Psoas muscle (tissue), 8 donors: ENCODE data around the gene KCNE2. TPM values are rescaled to one million over a fixed set of nuclear protein-coding genes. Genes with fewer than 3 reads are reported as not detected.

Experiments
- ATAC-seq, 4 donors: fragments of 200-7000 bp; cut with Tn5 transposase; one replicate each; pipeline ENCODE4 v1.9.1; 2020; ENCODE audit warnings: moderate library complexity in 3 of 4, mild to moderate bottlenecking in 2 of 4
- DNase-seq, 2 donors: peaks; one replicate each; pipeline ENCODE4 v3.0.0-alpha.2; 2020
- H3K27ac ChIP-seq: fragments of 200-600 bp; one replicate; pipeline ENCODE4 v1.8.0; 2022
- H3K27me3 ChIP-seq, 3 donors: fragments of 200-600 bp in 1 of 3; one replicate each; pipeline versions ENCODE4 v1.6.1 to v1.8.0; 2013 to 2022; ENCODE audit warnings: low read length in 2 of 3, mild to moderate bottlenecking in 2 of 3, moderate library complexity in 1 of 3; ENCODE audit not compliant: insufficient read depth in 3 of 3
- H3K36me3 ChIP-seq, 2 donors: fragments of 200-600 bp in 1 of 2; one replicate each; pipeline versions ENCODE4 v1.6.1 to v1.8.0; 2013 to 2022; ENCODE audit warnings: low read depth in 1 of 2, mild to moderate bottlenecking in 1 of 2, moderate library complexity in 1 of 2; ENCODE audit not compliant: insufficient read depth in 1 of 2
- H3K4me1 ChIP-seq: fragments of 200-600 bp; one replicate; pipeline ENCODE4 v1.8.0; 2022
- H3K4me3 ChIP-seq: fragments of 200-600 bp; one replicate; pipeline ENCODE4 v1.8.0; 2022; ENCODE audit warnings: mild to moderate bottlenecking
- H3K9me3 ChIP-seq: fragments of 200-600 bp; one replicate; pipeline ENCODE4 v1.8.0; 2022
- CTCF ChIP-seq: fragments of 200-600 bp; IDR thresholded peaks from one replicate; pipeline ENCODE4 v1.8.0; 2022; ENCODE audit warnings: antibody characterized with exemption
- WGBS, 3 donors: extraction: QIAGEN DNeasy Blood & Tissue Kit; methylation state at CpG; one replicate each; pipeline versions ENCODE4 v1.1.6 to v1.1.7; 2013; 5-methylcytosine and 5-hydroxymethylcytosine counted together
- intact Hi-C, 2 donors: fragments of 100-400 bp; cut with DNase I; formaldehyde crosslinking; loops; one replicate each; pipeline versions ENCODE4 v1.11.0 to v1.14.2; 2022
- long read RNA-seq, 2 donors: library from polyadenylated mRNA; unstranded; transcript quantifications; one replicate each; pipeline ENCODE4 v2.0.0, GENCODE V29; 2021
- polyA plus RNA-seq, 3 donors: library from polyadenylated mRNA; stranded (reverse); fragments of 200-250 nt; gene quantifications; one replicate each; pipeline ENCODE4 v1.2.3, GENCODE V29; 2013
- total RNA-seq, 4 donors: library from RNA; stranded (reverse); fragmentation: NEBNext Ultra II Directional in 2 of 4; extraction: Animal tissue kit (Norgen Biotek cat#: 25700) in 2 of 4; gene quantifications; one replicate each; pipeline versions ENCODE4 v1.2.1 to v1.2.4, GENCODE V29; 2021 to 2023
- donor health status: healthy with polysubstance abuse.
- donor health status: DM: no; HTN: no; CAD: no; lungs with moderate emphysema.
- donor health status: Bipolar disorder and iron deficiency.
- donor health status: healthy.
- donor health status: DM: yes; HTN: yes; CAD: no.
- donor health status: DM: no; HTN: no; CAD: no.
- donor health status: DM: no; HTN: no; CAD: no.
- donor health status: DM: yes; HTN: yes; CAD: no.

The KCNE2 gene, protein sequence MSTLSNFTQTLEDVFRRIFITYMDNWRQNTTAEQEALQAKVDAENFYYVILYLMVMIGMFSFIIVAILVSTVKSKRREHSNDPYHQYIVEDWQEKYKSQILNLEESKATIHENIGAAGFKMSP
- total RNA-seq (under 1 TPM in 3 of 4 donors, not detected in 1; 0.40 to 0.44 (median 0.42) TPM), polyA plus RNA-seq (under 1 TPM; 0.12 to 0.95 (median 0.13) TPM)
- long read RNA-seq, donor 1, result 0 reads
- long read RNA-seq, donor 2, result 0 reads

DNA sequence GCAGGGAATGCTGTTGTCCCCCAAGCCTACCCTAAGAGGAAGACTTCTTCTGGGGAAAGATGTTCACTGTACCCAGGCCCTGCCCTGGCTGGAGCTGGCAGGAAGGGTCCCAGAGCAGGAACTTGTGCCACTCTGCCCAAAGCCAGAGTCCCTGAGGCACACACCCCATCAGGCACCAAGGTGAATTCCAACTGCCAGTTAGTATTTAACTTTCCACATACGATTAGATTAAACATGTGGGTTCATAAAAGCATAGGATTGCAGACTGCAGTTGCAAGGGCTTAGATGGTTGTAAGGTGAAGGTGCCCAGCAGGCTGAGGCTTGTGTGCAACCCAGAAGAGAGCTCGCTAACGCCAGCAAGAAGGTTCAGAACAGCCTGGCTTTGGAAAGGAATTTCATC, at the start of gene KCNE2:
KCNE2 (plus strand) TSS at position 274 of the 400 bp plus-strand sequence. CDS start 6,473 bp downstream, outside the sequence.
- intact Hi-C loops, result no loop called here
- Histone ChIP-seq H3K27me3 (no peaks in the 10 kb centered on the region), H3K9me3 (no peaks in the 10 kb centered on the region), H3K4me1 (peaks cover 2% of the 10 kb centered on the region), H3K36me3 (no peaks in the 10 kb centered on the region), H3K27ac (no peak within 1 kb of the TSS), H3K4me3 (no peak within 1 kb of the TSS)
- ATAC-seq, result no peak
- 77 to 93% (median 90%) methylated on average over 3 of the region's 3 CpGs for WGBS, 3 donors
- no peak for TF ChIP-seq CTCF
- no peak for DNase-seq

GRCh38 chr21:34319585-34319984, 44.2 kb upstream of the KCNE2 start:
- ATAC-seq (no peak), DNase-seq (no peak)
- Histone ChIP-seq H3K27me3 (no peaks in the 10 kb centered on the region), H3K27ac (no peak overlapping the region), H3K4me3 (no peak overlapping the region), H3K36me3 (no peaks in the 10 kb centered on the region), H3K4me1 (no peaks in the 10 kb centered on the region), H3K9me3 (no peaks in the 10 kb centered on the region)
- WGBS, 3 donors, result 89 to 94% (median 92%) methylated on average over 3 of the region's 3 CpGs
- intact Hi-C loops, result loop anchor here in 1 of 2 donors (10.0 kb wide), 1 partner anchor 385 kb away; no protein-coding TSS in a partner anchor
- TF ChIP-seq CTCF, result no peak

DNA sequence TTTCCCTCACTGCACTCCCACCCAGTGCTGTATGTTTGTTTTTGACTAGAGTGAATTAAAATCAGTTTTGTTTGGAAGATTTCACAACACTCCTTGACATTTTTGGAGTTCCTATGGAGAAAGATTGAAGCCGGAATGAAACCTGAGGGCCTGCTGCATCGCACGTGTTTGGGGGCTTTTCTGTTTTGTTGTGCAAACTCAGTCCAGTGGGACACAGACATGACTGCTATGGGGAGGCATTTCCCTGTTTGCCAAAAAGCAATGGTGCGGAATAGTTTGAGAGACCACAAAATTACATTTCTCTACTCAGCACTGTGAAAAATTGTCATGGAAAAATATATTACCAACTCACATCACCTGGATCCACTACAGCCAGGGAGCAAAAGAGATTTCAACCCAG, 43.8 kb upstream of the KCNE2 start:
- intact Hi-C loops, result no loop called here
- Histone ChIP-seq H3K27me3 (no peaks in the 10 kb centered on the region), H3K4me1 (no peaks in the 10 kb centered on the region), H3K36me3 (no peaks in the 10 kb centered on the region), H3K9me3 (no peaks in the 10 kb centered on the region), H3K27ac (no peak overlapping the region), H3K4me3 (no peak overlapping the region)
- WGBS, 3 donors, result 81 to 91% (median 85%) methylated on average over 4 of the region's 4 CpGs
- ATAC-seq, result peak in 1 of 4 donors; percentile 53
- DNase-seq, result no peak
- TF ChIP-seq CTCF, result no peak

DNA sequence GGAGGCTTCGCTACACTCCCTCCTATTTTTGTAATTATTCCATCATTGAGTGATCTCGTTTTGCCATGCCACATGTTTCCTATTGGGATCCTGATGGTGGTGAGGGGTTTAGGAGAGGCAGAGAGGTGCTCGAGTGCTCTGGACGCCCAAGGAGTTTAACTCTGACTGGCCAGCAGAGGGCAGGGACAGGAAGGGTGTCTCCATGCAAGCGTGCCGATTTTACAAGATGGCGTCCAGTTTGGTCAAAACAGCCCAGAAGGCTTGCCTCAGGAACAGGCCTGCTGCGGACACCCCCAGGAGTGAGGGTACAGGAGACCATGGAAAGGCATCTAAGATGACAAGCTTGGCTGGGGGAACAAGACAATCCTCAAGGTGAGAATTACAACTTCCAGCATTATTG, 33.8 kb upstream of the KCNE2 start:
- intact Hi-C loops, result no loop called here
- no peak overlapping the region for H3K27ac ChIP-seq
- no peaks in the 10 kb centered on the region for H3K36me3 ChIP-seq
- H3K27me3 ChIP-seq, result no peaks in the 10 kb centered on the region
- 93 to 97% (median 94%) methylated on average over 8 of the region's 8 CpGs for WGBS, 3 donors
- H3K4me1 ChIP-seq, result no peaks in the 10 kb centered on the region
- no peak overlapping the region for H3K4me3 ChIP-seq
- DNase-seq, result no peak
- ATAC-seq, result no peak
- no peaks in the 10 kb centered on the region for H3K9me3 ChIP-seq
- no peak for TF ChIP-seq CTCF

- no peak for ATAC-seq
- 78 to 89% (median 83%) methylated on average over 5 of the region's 5 CpGs for WGBS, 3 donors
- no peaks in the 10 kb centered on the region for H3K9me3 ChIP-seq
- no peaks in the 10 kb centered on the region for H3K36me3 ChIP-seq
- no peak overlapping the region for H3K4me3 ChIP-seq
- intact Hi-C loops, result no loop called here
- H3K4me1 ChIP-seq, result no peaks in the 10 kb centered on the region
- DNase-seq, result no peak
- H3K27me3 ChIP-seq, result no peaks in the 10 kb centered on the region
- H3K27ac ChIP-seq, result no peak overlapping the region
- TF ChIP-seq CTCF, result no peak
These were observed 32.1 kb upstream of the KCNE2 start for GRCh38 chr21:34331726-34332125.
